IMR-90 (cell line): ENCODE data around the gene IGF1R. TPM values are rescaled to one million over a fixed set of nuclear protein-coding genes. Genes with fewer than 3 reads are reported as not detected.

ENCODE experiments used
- ATAC-seq: fragments of 200-7000 bp; cut with Tn5 transposase; 2 replicates; pipeline ENCODE4 v1.9.1; 2020; ENCODE audit warnings: low read depth, mild to moderate bottlenecking, moderate library complexity
- BruUV-seq: library from RNA; stranded (reverse); fragments of 400-500 nt; replicated peaks from 2 replicates; lab custom pipeline; 2021; lab: Mats Ljungman, UMichigan
- CTCF ChIA-PET: fragments of 300-600 bp; formaldehyde crosslinking; extraction: SDS; loops from one replicate; lab custom pipeline; 2021; ENCODE audit warnings: antibody characterized with exemption; lab: Yijun Ruan, JAX
- POLR2A ChIA-PET: fragments of 300-600 bp; sonication (Branson Sonifier 250); formaldehyde crosslinking; loops from one replicate; lab custom pipeline; 2022; ENCODE audit warnings: antibody characterized with exemption; ENCODE audit not compliant: unreplicated experiment; lab: Charles Lee
- DNase-seq: peaks from one replicate; pipeline ENCODE4 v3.0.0; 2013
- H2AFZ ChIP-seq: replicated peaks from 2 replicates; pipeline ENCODE3; 2013; ENCODE audit warnings: low read length, mild to moderate bottlenecking; ENCODE audit not compliant: poor library complexity
- H2AK5ac ChIP-seq: 2 replicates; pipeline ENCODE4 v1.6.1; 2013; ENCODE audit warnings: low read depth, low read length, inconsistent platforms
- H2AK9ac ChIP-seq: replicated peaks from 2 replicates; pipeline ENCODE3; 2013; ENCODE audit warnings: mild to moderate bottlenecking, low read depth, low read length, moderate library complexity; ENCODE audit not compliant: poor library complexity
- H2BK120ac ChIP-seq: 2 replicates; pipeline ENCODE4 v1.6.1; 2013; ENCODE audit warnings: low read depth, low read length, inconsistent platforms
- H2BK15ac ChIP-seq: 3 replicates; pipeline ENCODE4 v1.6.1; 2013; ENCODE audit warnings: low read depth, low read length, inconsistent platforms
- H2BK20ac ChIP-seq: 2 replicates; pipeline ENCODE4 v1.6.1; 2013; ENCODE audit warnings: low read depth, mild to moderate bottlenecking, inconsistent platforms, low read length, moderate library complexity
- H2BK5ac ChIP-seq: 2 replicates; pipeline ENCODE4 v1.6.1; 2013; ENCODE audit warnings: mild to moderate bottlenecking, low read depth, low read length, inconsistent platforms; ENCODE audit not compliant: poor library complexity, severe bottlenecking
- H3K14ac ChIP-seq: replicated peaks from 2 replicates; pipeline ENCODE4 v1.6.1; 2013; ENCODE audit warnings: low read depth, low read length, inconsistent platforms
- H3K18ac ChIP-seq: 2 replicates; pipeline ENCODE4 v1.6.1; 2013; ENCODE audit warnings: low read depth, low read length, control low read depth
- H3K23ac ChIP-seq: 2 replicates; pipeline ENCODE4 v1.6.1; 2013; ENCODE audit warnings: low read depth, low read length, inconsistent platforms
- H3K27ac ChIP-seq: 2 replicates; pipeline ENCODE4 v1.5.1; 2013; ENCODE audit warnings: mild to moderate bottlenecking, control low read depth, low read length; ENCODE audit not compliant: insufficient read depth
- H3K27me3 ChIP-seq: 2 replicates; pipeline ENCODE4 v1.6.1; 2013; ENCODE audit warnings: low read length; ENCODE audit not compliant: control insufficient read depth, insufficient read depth
- H3K36me3 ChIP-seq: 2 replicates; pipeline ENCODE4 v1.6.1; 2013; ENCODE audit warnings: low read length, mixed read lengths; ENCODE audit not compliant: control insufficient read depth, insufficient read depth
- H3K4ac ChIP-seq: 2 replicates; pipeline ENCODE4 v1.6.1; 2013; ENCODE audit warnings: low read depth, low read length, inconsistent platforms
- H3K4me1 ChIP-seq: 2 replicates; pipeline ENCODE4 v1.6.1; 2013; ENCODE audit warnings: low read length, mixed read lengths; ENCODE audit not compliant: control insufficient read depth, insufficient read depth
- H3K4me2 ChIP-seq: 2 replicates; pipeline ENCODE4 v1.6.1; 2013; ENCODE audit warnings: low read depth, mild to moderate bottlenecking, control low read depth, low read length, moderate library complexity
- H3K4me3 ChIP-seq: 2 replicates; pipeline ENCODE4 v1.5.1; 2013; ENCODE audit warnings: low read depth, mild to moderate bottlenecking, control low read depth, low read length, moderate library complexity; ENCODE audit not compliant: insufficient read depth
- H3K56ac ChIP-seq: 2 replicates; pipeline ENCODE4 v1.6.1; 2013; ENCODE audit warnings: low read length, inconsistent platforms; ENCODE audit not compliant: insufficient read depth; ENCODE audit errors: extremely low read depth
- H3K79me1 ChIP-seq, 2 experiments: 2 replicates each; pipeline ENCODE4 v1.6.1; 2013; ENCODE audit warnings: low read length in 2 of 2, inconsistent platforms in 1 of 2, low read depth in 1 of 2
- H3K9ac ChIP-seq: 2 replicates; pipeline ENCODE4 v1.6.1; 2013; ENCODE audit warnings: low read depth, low read length, control low read depth
- H3K9me1 ChIP-seq: 2 replicates; pipeline ENCODE4 v1.6.1; 2013; ENCODE audit warnings: low read length, inconsistent platforms; ENCODE audit not compliant: insufficient read depth
- H3K9me3 ChIP-seq: 2 replicates; pipeline ENCODE4 v1.6.1; 2013; ENCODE audit warnings: low read length; ENCODE audit not compliant: control insufficient read depth, insufficient read depth
- H4K20me1 ChIP-seq: 2 replicates; pipeline ENCODE4 v1.6.1; 2013; ENCODE audit warnings: low read length, inconsistent platforms; ENCODE audit not compliant: insufficient read depth
- H4K5ac ChIP-seq: 2 replicates; pipeline ENCODE4 v1.6.1; 2013; ENCODE audit warnings: mild to moderate bottlenecking, low read depth, low read length, control low read depth
- H4K8ac ChIP-seq, 2 experiments: 2 replicates each; pipeline ENCODE4 v1.6.1; 2013; ENCODE audit warnings: low read depth in 2 of 2, low read length in 2 of 2, control low read depth in 1 of 2, inconsistent platforms in 1 of 2
- H4K91ac ChIP-seq: 2 replicates; pipeline ENCODE4 v1.6.1; 2013; ENCODE audit warnings: low read depth, low read length, inconsistent platforms; ENCODE audit not compliant: insufficient read depth
- BHLHE40 ChIP-seq: fragments of 150-350 bp; IDR thresholded peaks from 2 replicates; pipeline ENCODE4 v1.6.1; 2016; ENCODE audit warnings: mild to moderate bottlenecking, low read depth, low read length
- CHD1 ChIP-seq: IDR thresholded peaks from 2 replicates; pipeline ENCODE4 v1.6.1; 2012; ENCODE audit warnings: low read depth, low read length, improper control_type of control experiment
- ELK1 ChIP-seq: fragments of 150-350 bp; IDR thresholded peaks from 2 replicates; pipeline ENCODE4 v1.6.1; 2016; ENCODE audit warnings: low read depth, mild to moderate bottlenecking, low read length, moderate library complexity, borderline replicate concordance
- FOS ChIP-seq: fragments of 150-350 bp; IDR thresholded peaks from 2 replicates; pipeline ENCODE4 v1.6.1; 2016; ENCODE audit warnings: low read depth, low read length
- MAFK ChIP-seq: IDR thresholded peaks from 2 replicates; pipeline ENCODE4 v1.6.1; 2012; ENCODE audit warnings: low read depth, low read length, improper control_type of control experiment
- MAZ ChIP-seq: IDR thresholded peaks from 2 replicates; pipeline ENCODE4 v1.6.1; 2012; ENCODE audit warnings: low read depth, mild to moderate bottlenecking, low read length, improper control_type of control experiment, moderate library complexity, borderline replicate concordance
- MXI1 ChIP-seq: IDR thresholded peaks from 2 replicates; pipeline ENCODE4 v1.6.1; 2012; ENCODE audit warnings: low read depth, mild to moderate bottlenecking, low read length, moderate library complexity, borderline replicate concordance
- NFE2L2 ChIP-seq: fragments of 150-350 bp; IDR thresholded peaks from 2 replicates; pipeline ENCODE4 v1.6.1; 2016; ENCODE audit warnings: low read depth, mild to moderate bottlenecking, low read length
- POLR2A ChIP-seq: IDR thresholded peaks from 2 replicates; pipeline ENCODE4 v1.6.1; 2012; ENCODE audit warnings: mild to moderate bottlenecking, low read depth, low read length
- RAD21 ChIP-seq: IDR thresholded peaks from 2 replicates; pipeline ENCODE4 v1.6.1; 2012; ENCODE audit warnings: low read length, improper control_type of control experiment
- RCOR1 ChIP-seq: IDR thresholded peaks from 2 replicates; pipeline ENCODE4 v1.6.1; 2012; ENCODE audit warnings: mild to moderate bottlenecking, low read length, improper control_type of control experiment; ENCODE audit not compliant: insufficient replicate concordance
- RFX5 ChIP-seq: IDR thresholded peaks from 2 replicates; pipeline ENCODE4 v1.8.0; 2012; ENCODE audit warnings: low read depth, mild to moderate bottlenecking, low read length, moderate library complexity
- SMC3 ChIP-seq: fragments of 150-350 bp; IDR thresholded peaks from 2 replicates; pipeline ENCODE4 v1.6.1; 2016; ENCODE audit warnings: low read depth, mild to moderate bottlenecking, antibody characterized with exemption, low read length, moderate library complexity
- USF2 ChIP-seq: fragments of 150-350 bp; IDR thresholded peaks from 2 replicates; pipeline ENCODE4 v1.6.1; 2017; ENCODE audit warnings: mild to moderate bottlenecking, antibody characterized with exemption, low read length, low read depth
- WGBS, 2 experiments: methylation state at CpG; one replicate each; pipeline versions ENCODE4 v1.1.5 to v1.1.7; 2013; ENCODE audit warnings: missing lambda C conversion rate in 2 of 2; ENCODE audit not compliant: insufficient read length in 1 of 2; ENCODE audit errors: extremely low coverage in 2 of 2; 5-methylcytosine and 5-hydroxymethylcytosine counted together
- dilution Hi-C: fragments of 300-500 bp; cut with HindIII; formaldehyde crosslinking; loops from one replicate; pipeline ENCODE4 v1.14.3; 2018; ENCODE audit warnings: low sequenced_read_pairs; ENCODE audit not compliant: unreplicated experiment
- in situ Hi-C: fragments of 300-500 bp; cut with MboI; formaldehyde crosslinking; loops from 3 replicates; pipeline ENCODE4 v1.14.3; 2019; ENCODE audit warnings: low sequenced_read_pairs, inconsistent platforms, mixed read lengths
- intact Hi-C: fragments of 100-400 bp; cut with micrococcal nuclease; formaldehyde crosslinking; loops from 2 replicates; pipeline ENCODE4 v1.10.0; 2022
- polyA plus RNA-seq, 3 experiments: library from polyadenylated mRNA; depleted of rRNA; stranded (reverse); fragments of >200 nt; gene quantifications; 2 replicates each; pipeline ENCODE4 v1.2.3, GENCODE V29; 2012; ENCODE audit warnings: low replicate concordance in 1 of 3
- total RNA-seq: library from RNA; depleted of rRNA; stranded (reverse); fragments of >200 nt; gene quantifications from 2 replicates; pipeline ENCODE4 v1.2.3, GENCODE V29; 2012

The IGF1R gene
- total and polyA plus RNA-seq, 2 of the 4 experiments (the other 2 are of a cell fraction): 24.0 to 24.9 TPM

- no peak for TF ChIP-seq RCOR1
- TF ChIP-seq MAFK: no peak
- no peak for TF ChIP-seq BHLHE40
- TF ChIP-seq FOS: no peak
- no peak for TF ChIP-seq RAD21
- TF ChIP-seq POLR2A: no peak
- no peak for TF ChIP-seq RFX5
- TF ChIP-seq MAZ: no peak
- TF ChIP-seq USF2: no peak
- no peak for TF ChIP-seq MXI1
- no peak for TF ChIP-seq NFE2L2
- TF ChIP-seq ELK1: no peak
- TF ChIP-seq SMC3: no peak
- TF ChIP-seq CHD1: no peak
- CTCF ChIA-PET: no interaction called here
- H3K27ac ChIP-seq: no peak overlapping the region
- no peak overlapping the region for H2BK20ac ChIP-seq
- H2BK5ac ChIP-seq: no peak overlapping the region
- H3K14ac ChIP-seq: no peak overlapping the region
- no peak overlapping the region for H2BK15ac ChIP-seq
- peaks cover 18% of the 10 kb centered on the region for H3K9me1 ChIP-seq
- no peak overlapping the region for H4K8ac ChIP-seq
- intact Hi-C loops (no loop called here), in situ Hi-C loops (no loop called here), dilution Hi-C loops (no loop called here)
- BruUV-seq: no TSS peak
- H3K4me3 ChIP-seq: no peak overlapping the region
- H2AK5ac ChIP-seq: no peak overlapping the region
- no peak overlapping the region for H4K91ac ChIP-seq
- H3K4me1 ChIP-seq: peaks cover 18% of the 10 kb centered on the region
- no peak overlapping the region for H3K18ac ChIP-seq
- no peaks in the 10 kb centered on the region for H4K20me1 ChIP-seq
- 83% methylated on average over 1 of the region's 6 CpGs; no CpG with 5 or more reads in 1 of the 2 experiments for WGBS, 2 experiments
- H3K4ac ChIP-seq: no peak overlapping the region
- peaks cover 18% of the 10 kb centered on the region for H3K9me3 ChIP-seq
- H2AK9ac ChIP-seq: no peak overlapping the region
- POLR2A ChIA-PET: no interaction called here
- DNase-seq (no peak), ATAC-seq (no peak)
- H3K9ac ChIP-seq: no peak overlapping the region
- H3K4me2 ChIP-seq: no peak overlapping the region
- peaks cover 22 to 44% of the 10 kb centered on the region in 2 experiments for H3K79me1 ChIP-seq
- H2BK120ac ChIP-seq: no peak overlapping the region
- H2AFZ ChIP-seq: no peak overlapping the region
- H4K5ac ChIP-seq: no peak overlapping the region
- no peak overlapping the region for H3K56ac ChIP-seq
- H3K36me3 ChIP-seq: peaks cover 68% of the 10 kb centered on the region
- H3K23ac ChIP-seq: no peak overlapping the region
- H3K27me3 ChIP-seq: no peaks in the 10 kb centered on the region
Observed at GRCh38 chr15:98957655-98958054, 309.3 kb downstream of the IGF1R start.
